Ishikawa (cell line): ENCODE results near the gene PLBD2.

Source experiments
- CEBPB ChIP-seq: IDR thresholded peaks from 2 replicates; pipeline ENCODE4 v1.6.1; 2012
- CREB1 ChIP-seq: IDR thresholded peaks from 2 replicates; pipeline ENCODE4 v1.6.1; 2012; ENCODE audit warnings: low read depth
- EGR1 ChIP-seq: IDR thresholded peaks from 2 replicates; pipeline ENCODE4 v1.6.1; 2012
- EP300 ChIP-seq: IDR thresholded peaks from 2 replicates; pipeline ENCODE4 v1.6.1; 2012; ENCODE audit warnings: borderline replicate concordance
- FOXM1 ChIP-seq: IDR thresholded peaks from 2 replicates; pipeline ENCODE4 v1.6.1; 2012; ENCODE audit warnings: low read depth, borderline replicate concordance
- MAX ChIP-seq: IDR thresholded peaks from 2 replicates; pipeline ENCODE4 v1.6.1; 2012
- NFIC ChIP-seq: IDR thresholded peaks from 2 replicates; pipeline ENCODE4 v1.6.1; 2012
- RAD21 ChIP-seq: IDR thresholded peaks from 2 replicates; pipeline ENCODE4 v1.6.1; 2012; ENCODE audit warnings: low read depth
- TAF1 ChIP-seq: IDR thresholded peaks from 2 replicates; pipeline ENCODE4 v1.6.1; 2012; ENCODE audit warnings: low read depth, mild to moderate bottlenecking
- TCF12 ChIP-seq: IDR thresholded peaks from 2 replicates; pipeline ENCODE4 v1.6.1; 2012; ENCODE audit warnings: low read depth
- TEAD4 ChIP-seq: IDR thresholded peaks from 2 replicates; pipeline ENCODE4 v1.6.1; 2012
- YY1 ChIP-seq: IDR thresholded peaks from 2 replicates; pipeline ENCODE4 v1.6.1; 2012; ENCODE audit warnings: low read depth
- ZBTB7A ChIP-seq: IDR thresholded peaks from 2 replicates; pipeline ENCODE4 v1.6.1; 2012; ENCODE audit warnings: low read depth
- TF ChIP-seq, protein P1 (sequence below): IDR thresholded peaks from 2 replicates; pipeline ENCODE4 v1.6.1; 2012
- TF ChIP-seq, protein P2 (sequence below): IDR thresholded peaks from 2 replicates; pipeline ENCODE4 v1.6.1; 2012; ENCODE audit warnings: low read depth, mild to moderate bottlenecking

PLBD2 gene

GRCh38 chr12:113422886-113423669 is 64.7 kb downstream of the PLBD2 start:
- no peak for TF ChIP-seq TAF1

GRCh38 chr12:113424456-113424855 is 66.1 kb downstream of the PLBD2 start:
- TF ChIP-seq TCF12, result no peak
- TF ChIP-seq ZBTB7A, result no peak
- TF ChIP-seq, protein P1, sequence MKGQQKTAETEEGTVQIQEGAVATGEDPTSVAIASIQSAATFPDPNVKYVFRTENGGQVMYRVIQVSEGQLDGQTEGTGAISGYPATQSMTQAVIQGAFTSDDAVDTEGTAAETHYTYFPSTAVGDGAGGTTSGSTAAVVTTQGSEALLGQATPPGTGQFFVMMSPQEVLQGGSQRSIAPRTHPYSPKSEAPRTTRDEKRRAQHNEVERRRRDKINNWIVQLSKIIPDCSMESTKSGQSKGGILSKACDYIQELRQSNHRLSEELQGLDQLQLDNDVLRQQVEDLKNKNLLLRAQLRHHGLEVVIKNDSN, result no peak
- TF ChIP-seq, protein P2, sequence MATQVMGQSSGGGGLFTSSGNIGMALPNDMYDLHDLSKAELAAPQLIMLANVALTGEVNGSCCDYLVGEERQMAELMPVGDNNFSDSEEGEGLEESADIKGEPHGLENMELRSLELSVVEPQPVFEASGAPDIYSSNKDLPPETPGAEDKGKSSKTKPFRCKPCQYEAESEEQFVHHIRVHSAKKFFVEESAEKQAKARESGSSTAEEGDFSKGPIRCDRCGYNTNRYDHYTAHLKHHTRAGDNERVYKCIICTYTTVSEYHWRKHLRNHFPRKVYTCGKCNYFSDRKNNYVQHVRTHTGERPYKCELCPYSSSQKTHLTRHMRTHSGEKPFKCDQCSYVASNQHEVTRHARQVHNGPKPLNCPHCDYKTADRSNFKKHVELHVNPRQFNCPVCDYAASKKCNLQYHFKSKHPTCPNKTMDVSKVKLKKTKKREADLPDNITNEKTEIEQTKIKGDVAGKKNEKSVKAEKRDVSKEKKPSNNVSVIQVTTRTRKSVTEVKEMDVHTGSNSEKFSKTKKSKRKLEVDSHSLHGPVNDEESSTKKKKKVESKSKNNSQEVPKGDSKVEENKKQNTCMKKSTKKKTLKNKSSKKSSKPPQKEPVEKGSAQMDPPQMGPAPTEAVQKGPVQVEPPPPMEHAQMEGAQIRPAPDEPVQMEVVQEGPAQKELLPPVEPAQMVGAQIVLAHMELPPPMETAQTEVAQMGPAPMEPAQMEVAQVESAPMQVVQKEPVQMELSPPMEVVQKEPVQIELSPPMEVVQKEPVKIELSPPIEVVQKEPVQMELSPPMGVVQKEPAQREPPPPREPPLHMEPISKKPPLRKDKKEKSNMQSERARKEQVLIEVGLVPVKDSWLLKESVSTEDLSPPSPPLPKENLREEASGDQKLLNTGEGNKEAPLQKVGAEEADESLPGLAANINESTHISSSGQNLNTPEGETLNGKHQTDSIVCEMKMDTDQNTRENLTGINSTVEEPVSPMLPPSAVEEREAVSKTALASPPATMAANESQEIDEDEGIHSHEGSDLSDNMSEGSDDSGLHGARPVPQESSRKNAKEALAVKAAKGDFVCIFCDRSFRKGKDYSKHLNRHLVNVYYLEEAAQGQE, result no peak
- TF ChIP-seq TAF1, result no peak
- TF ChIP-seq CEBPB, result no peak
- TF ChIP-seq YY1, result no peak
- TF ChIP-seq FOXM1, result no peak
- no peak for TF ChIP-seq TEAD4
- no peak for TF ChIP-seq EP300
- no peak for TF ChIP-seq CREB1
- TF ChIP-seq NFIC, result no peak
- TF ChIP-seq EGR1, result no peak

DNA sequence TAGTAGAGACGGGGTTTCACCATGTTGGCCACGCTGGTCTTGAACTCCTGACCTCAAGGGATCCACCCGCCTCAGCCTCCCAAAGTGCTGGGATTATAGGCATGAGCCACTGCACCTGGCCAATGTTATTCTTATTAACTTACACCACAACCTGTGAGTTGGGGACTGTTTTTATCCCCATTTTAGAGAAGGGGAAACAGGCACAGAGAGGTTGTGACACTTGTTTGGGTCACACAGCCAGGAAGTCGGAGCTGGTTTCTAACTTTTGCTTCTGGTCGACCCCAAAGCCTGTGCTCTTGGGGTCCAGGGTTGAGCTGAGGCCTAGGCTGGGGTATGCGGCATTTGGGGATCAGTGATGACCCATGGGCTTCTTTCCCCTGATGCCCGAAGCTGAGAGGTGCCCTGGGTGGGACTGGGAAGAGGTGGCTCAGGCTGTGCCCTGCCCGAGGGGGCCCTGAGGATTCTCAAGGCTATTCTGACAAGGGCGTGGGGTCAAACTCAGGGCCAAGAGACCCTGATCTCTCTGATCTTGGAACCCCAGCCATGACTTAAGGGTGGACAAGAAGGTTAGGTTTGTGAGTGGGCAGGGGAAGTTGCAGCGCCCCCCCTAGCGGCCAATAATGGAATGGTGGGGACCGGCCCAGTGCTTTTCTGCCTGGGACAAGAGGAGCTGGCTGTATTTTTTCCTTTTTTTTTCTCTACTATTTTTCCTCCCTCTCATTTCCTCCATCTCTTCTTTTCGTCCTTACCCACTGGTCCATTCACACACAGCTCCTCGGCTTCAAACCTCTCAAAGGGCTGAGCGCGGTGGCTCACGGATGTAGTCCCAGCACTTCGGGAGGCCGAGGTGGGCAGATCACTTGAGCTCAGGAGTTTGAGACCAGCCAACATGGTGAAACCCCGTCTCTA is 66.8 kb downstream of the PLBD2 start:
- TF ChIP-seq EGR1, result no peak
- no peak for TF ChIP-seq TEAD4
- no peak for TF ChIP-seq EP300
- no peak for TF ChIP-seq ZBTB7A
- no peak for TF ChIP-seq MAX
- peak; percentile 83 for TF ChIP-seq RAD21

GRCh38 chr12:113425960-113426453 is 67.6 kb downstream of the PLBD2 start:
- TF ChIP-seq YY1, result no peak
- no peak for TF ChIP-seq FOXM1
- TF ChIP-seq ZBTB7A, result no peak
- TF ChIP-seq TEAD4, result no peak
- TF ChIP-seq, protein P2, result no peak
- TF ChIP-seq MAX, result no peak
- TF ChIP-seq NFIC, result no peak
- TF ChIP-seq EP300, result no peak
- TF ChIP-seq EGR1, result no peak
- no peak for TF ChIP-seq CREB1
- no peak for TF ChIP-seq CEBPB
- TF ChIP-seq RAD21, result no peak
- TF ChIP-seq, protein P1, result no peak
- TF ChIP-seq TCF12, result no peak
- TF ChIP-seq TAF1, result no peak

DNA sequence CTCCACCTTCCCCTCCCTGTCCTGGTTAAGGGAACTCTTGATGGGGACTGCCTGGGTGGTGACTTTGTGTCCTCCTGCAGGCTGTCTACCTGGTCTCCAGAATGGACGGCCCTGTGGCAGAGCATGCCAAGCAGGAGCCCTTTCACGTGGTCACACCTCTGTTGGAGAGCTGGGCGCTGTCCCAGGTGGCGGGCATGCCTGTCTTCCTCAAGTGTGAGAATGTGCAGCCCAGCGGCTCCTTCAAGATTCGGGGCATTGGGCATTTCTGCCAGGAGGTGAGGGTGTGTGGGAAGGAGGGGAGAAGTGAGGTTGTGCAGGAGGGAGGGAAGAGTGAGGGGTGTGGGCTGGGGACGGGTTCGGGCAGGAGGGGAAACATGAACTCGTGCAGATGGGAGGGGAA is 69.5 kb downstream of the PLBD2 start:
- TF ChIP-seq TCF12 (no peak), MAX (peak; percentile 80), CEBPB (no peak), YY1 (no peak), EGR1 (no peak), EP300 (no peak), NFIC (no peak), TAF1 (no peak)
- TF ChIP-seq, protein P1, result no peak
- TF ChIP-seq, protein P2, result peak; percentile 69
